ENCODE data around the gene OR2AG1.

DNA sequence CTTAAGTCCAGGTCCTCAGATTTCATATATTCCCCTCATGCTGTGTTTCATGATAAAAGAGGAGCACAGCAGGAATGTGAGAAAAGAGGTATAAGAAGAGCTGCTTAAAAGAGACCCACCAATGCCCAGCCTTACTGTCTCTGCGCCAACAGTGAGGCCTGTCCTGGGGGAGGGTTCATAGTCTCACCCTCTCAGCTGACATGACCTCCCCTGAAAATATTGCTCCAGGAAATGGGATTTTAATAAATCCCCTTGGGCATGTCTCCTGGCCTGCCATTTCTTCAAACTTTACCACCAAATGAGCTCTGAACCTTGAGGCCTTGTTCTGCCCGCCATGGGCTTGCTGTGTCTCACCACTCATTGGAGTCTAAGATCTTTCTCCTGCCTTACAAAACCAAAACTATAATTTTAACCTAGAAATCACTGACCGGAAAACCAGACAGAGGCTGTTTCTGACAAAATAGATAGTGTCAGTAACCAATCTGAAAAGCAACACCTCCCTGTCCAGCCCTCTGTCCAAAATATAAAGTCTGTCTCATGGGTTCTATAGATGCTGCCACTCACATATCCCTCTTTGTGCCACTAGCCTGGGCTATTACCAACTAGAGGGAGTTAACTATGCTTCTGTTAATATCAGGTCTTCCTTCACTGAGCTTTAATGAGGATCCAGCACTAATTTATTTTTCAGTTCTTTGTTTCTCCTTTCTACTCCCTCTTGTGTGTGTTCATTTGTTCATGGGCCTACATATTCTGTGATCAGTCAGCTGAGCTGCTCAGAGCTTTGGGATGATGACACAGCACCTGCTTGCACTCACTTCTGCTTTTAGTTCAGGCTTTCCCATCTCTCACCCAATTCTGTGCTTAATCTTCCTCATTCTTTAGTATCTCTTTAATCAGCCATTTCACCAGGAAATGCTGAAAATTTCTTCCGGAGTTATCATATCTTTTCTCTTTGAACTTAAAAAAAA, 10.6 kb upstream of the OR2AG1 start, which contains the start of gene OR2AG2:
- TF ChIP-seq TAF1 (IDR thresholded peaks at IDR 0.05; ENCODE audit: borderline replicate concordance, insufficient read depth, low read length), result no peak
- TF ChIP-seq POLR2AphosphoS5 (IDR thresholded peaks at IDR 0.05; ENCODE audit: low read depth, low read length), result no peak
- TF ChIP-seq, protein P1, sequence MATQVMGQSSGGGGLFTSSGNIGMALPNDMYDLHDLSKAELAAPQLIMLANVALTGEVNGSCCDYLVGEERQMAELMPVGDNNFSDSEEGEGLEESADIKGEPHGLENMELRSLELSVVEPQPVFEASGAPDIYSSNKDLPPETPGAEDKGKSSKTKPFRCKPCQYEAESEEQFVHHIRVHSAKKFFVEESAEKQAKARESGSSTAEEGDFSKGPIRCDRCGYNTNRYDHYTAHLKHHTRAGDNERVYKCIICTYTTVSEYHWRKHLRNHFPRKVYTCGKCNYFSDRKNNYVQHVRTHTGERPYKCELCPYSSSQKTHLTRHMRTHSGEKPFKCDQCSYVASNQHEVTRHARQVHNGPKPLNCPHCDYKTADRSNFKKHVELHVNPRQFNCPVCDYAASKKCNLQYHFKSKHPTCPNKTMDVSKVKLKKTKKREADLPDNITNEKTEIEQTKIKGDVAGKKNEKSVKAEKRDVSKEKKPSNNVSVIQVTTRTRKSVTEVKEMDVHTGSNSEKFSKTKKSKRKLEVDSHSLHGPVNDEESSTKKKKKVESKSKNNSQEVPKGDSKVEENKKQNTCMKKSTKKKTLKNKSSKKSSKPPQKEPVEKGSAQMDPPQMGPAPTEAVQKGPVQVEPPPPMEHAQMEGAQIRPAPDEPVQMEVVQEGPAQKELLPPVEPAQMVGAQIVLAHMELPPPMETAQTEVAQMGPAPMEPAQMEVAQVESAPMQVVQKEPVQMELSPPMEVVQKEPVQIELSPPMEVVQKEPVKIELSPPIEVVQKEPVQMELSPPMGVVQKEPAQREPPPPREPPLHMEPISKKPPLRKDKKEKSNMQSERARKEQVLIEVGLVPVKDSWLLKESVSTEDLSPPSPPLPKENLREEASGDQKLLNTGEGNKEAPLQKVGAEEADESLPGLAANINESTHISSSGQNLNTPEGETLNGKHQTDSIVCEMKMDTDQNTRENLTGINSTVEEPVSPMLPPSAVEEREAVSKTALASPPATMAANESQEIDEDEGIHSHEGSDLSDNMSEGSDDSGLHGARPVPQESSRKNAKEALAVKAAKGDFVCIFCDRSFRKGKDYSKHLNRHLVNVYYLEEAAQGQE (IDR thresholded peaks at IDR 0.05; ENCODE audit: insufficient read depth in 1 of 2, low read depth in 2 of 2, low read length in 2 of 2), result no peak
- TF ChIP-seq FOXP2 (optimal IDR thresholded peaks at IDR 0.05; ENCODE audit: borderline replicate concordance, extremely low read depth, extremely low read length, insufficient read depth), result no peak
